ENCODE results near the gene GALK2. TPM values are rescaled to one million over a fixed set of nuclear protein-coding genes. Genes with fewer than 3 reads are reported as not detected.

Gene GALK2
- polyA plus RNA-seq, 2 of the 4 experiments (the other 2 are of a cell fraction), result 26.8 to 40.5 TPM

GRCh38 chr15:49196856-49197255 lies 26.8 kb downstream of the GALK2 start:
- Histone ChIP-seq H3K4me3 (no peak overlapping the region), H3K9me3 (no peaks in the 10 kb centered on the region), H3K4me1 (no peaks in the 10 kb centered on the region), H3K27ac (no peak overlapping the region), H3K4me2 (no peak overlapping the region)
- FAIRE-seq, result no peak
- TF ChIP-seq PHF8 (IDR thresholded peaks at IDR 0.05; ENCODE audit: borderline replicate concordance, low read depth), result no peak
- no peak for TF ChIP-seq BHLHE40 (IDR thresholded peaks at IDR 0.05; ENCODE audit: low read depth, low read length)
- no peak for TF ChIP-seq FOXS1 (CRISPR knock-in tag; IDR thresholded peaks at IDR 0.05)
- TF ChIP-seq USF2 (IDR thresholded peaks at IDR 0.05), result no peak
- no peak for TF ChIP-seq RFX5 (IDR thresholded peaks at IDR 0.05)
- no peak for TF ChIP-seq CTCF (IDR thresholded peaks at IDR 0.05)
- TF ChIP-seq E2F6 (IDR thresholded peaks at IDR 0.05; ENCODE audit: borderline replicate concordance, low read depth), result no peak
- TF ChIP-seq NFE2L2 (conservative IDR thresholded peaks at IDR 0.05; ENCODE audit: low read length), result no peak
- no peak for TF ChIP-seq RCOR1 (IDR thresholded peaks at IDR 0.05; ENCODE audit: low read depth, low read length)
- no peak for TF ChIP-seq TFCP2L1 (CRISPR knock-in tag; IDR thresholded peaks at IDR 0.05)
- TF ChIP-seq PBX3 (IDR thresholded peaks at IDR 0.05), result no peak
- TF ChIP-seq NR3C1 (IDR thresholded peaks at IDR 0.05), result no peak
- no peak for TF ChIP-seq RAD21 (conservative IDR thresholded peaks at IDR 0.05 in 1 of 2, IDR thresholded peaks at IDR 0.05 in 1 of 2)
- TF ChIP-seq HOXB5 (CRISPR knock-in tag; IDR thresholded peaks at IDR 0.05), result no peak
- POLR2A ChIA-PET, result no interaction called here
- no peak for ATAC-seq
- CTCF ChIA-PET, result interaction anchor here (0.6 kb wide), 1 partner anchor 472 kb away, joined by 3 read pairs; no protein-coding TSS in a partner anchor
- no peak for DNase-seq (ENCODE audit: low read depth in 1 of 2, low spot score in 1 of 2)
- 94% methylated on average over 4 of the region's 4 CpGs for WGBS (ENCODE audit: missing lambda C conversion rate)

- Histone ChIP-seq H3K9me3 (no peaks in the 10 kb centered on the region), H3K4me3 (no peak overlapping the region), H3K27ac (no peak overlapping the region), H3K4me2 (no peak overlapping the region), H3K4me1 (no peaks in the 10 kb centered on the region)
- CTCF ChIA-PET, result no interaction called here
- FAIRE-seq (no peak), ATAC-seq (no peak), DNase-seq (ENCODE audit: low read depth in 1 of 2, low spot score in 1 of 2) (no peak)
- POLR2A ChIA-PET, result no interaction called here
- WGBS (ENCODE audit: missing lambda C conversion rate), result 94% methylated on average over 3 of the region's 3 CpGs
- TF ChIP-seq MAZ (IDR thresholded peaks at IDR 0.05; ENCODE audit: borderline replicate concordance, low read depth, low read length) (no peak), TP53 (CRISPR knock-in tag; IDR thresholded peaks at IDR 0.05) (no peak), NR3C1 (IDR thresholded peaks at IDR 0.05) (no peak), ZSCAN20 (CRISPR knock-in tag; IDR thresholded peaks at IDR 0.05) (no peak), BCL3 (IDR thresholded peaks at IDR 0.05) (no peak), CHD4 (IDR thresholded peaks at IDR 0.05; ENCODE audit: borderline replicate concordance) (no peak), FOXS1 (CRISPR knock-in tag; IDR thresholded peaks at IDR 0.05) (no peak), GATA3 (IDR thresholded peaks at IDR 0.05; ENCODE audit: borderline replicate concordance) (no peak), REST (IDR thresholded peaks at IDR 0.05) (no peak), CEBPB (IDR thresholded peaks at IDR 0.05) (no peak)
Measured at GRCh38 chr15:49199666-49200065, 29.6 kb downstream of the GALK2 start.
